ENCODE results near the gene CRABP2.

- TF ChIP-seq CTCF (conservative IDR thresholded peaks at IDR 0.05; ENCODE audit: low read depth, low read length): no peak
- TF ChIP-seq EZH2 (IDR thresholded peaks at IDR 0.05; ENCODE audit: borderline replicate concordance, low read depth, low read length, poor library complexity, severe bottlenecking): no peak
These were observed 2.2 kb upstream of the CRABP2 start for GRCh38 chr1:156707417-156708217.

Measured in A673 (cell line).